ENCODE data around the gene ASPM. TPM values are rescaled to one million over a fixed set of nuclear protein-coding genes. Genes with fewer than 3 reads are reported as not detected.

ASPM gene, protein sequence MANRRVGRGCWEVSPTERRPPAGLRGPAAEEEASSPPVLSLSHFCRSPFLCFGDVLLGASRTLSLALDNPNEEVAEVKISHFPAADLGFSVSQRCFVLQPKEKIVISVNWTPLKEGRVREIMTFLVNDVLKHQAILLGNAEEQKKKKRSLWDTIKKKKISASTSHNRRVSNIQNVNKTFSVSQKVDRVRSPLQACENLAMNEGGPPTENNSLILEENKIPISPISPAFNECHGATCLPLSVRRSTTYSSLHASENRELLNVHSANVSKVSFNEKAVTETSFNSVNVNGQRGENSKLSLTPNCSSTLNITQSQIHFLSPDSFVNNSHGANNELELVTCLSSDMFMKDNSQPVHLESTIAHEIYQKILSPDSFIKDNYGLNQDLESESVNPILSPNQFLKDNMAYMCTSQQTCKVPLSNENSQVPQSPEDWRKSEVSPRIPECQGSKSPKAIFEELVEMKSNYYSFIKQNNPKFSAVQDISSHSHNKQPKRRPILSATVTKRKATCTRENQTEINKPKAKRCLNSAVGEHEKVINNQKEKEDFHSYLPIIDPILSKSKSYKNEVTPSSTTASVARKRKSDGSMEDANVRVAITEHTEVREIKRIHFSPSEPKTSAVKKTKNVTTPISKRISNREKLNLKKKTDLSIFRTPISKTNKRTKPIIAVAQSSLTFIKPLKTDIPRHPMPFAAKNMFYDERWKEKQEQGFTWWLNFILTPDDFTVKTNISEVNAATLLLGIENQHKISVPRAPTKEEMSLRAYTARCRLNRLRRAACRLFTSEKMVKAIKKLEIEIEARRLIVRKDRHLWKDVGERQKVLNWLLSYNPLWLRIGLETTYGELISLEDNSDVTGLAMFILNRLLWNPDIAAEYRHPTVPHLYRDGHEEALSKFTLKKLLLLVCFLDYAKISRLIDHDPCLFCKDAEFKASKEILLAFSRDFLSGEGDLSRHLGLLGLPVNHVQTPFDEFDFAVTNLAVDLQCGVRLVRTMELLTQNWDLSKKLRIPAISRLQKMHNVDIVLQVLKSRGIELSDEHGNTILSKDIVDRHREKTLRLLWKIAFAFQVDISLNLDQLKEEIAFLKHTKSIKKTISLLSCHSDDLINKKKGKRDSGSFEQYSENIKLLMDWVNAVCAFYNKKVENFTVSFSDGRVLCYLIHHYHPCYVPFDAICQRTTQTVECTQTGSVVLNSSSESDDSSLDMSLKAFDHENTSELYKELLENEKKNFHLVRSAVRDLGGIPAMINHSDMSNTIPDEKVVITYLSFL (N-terminal part only)
- 0.21 and 0.34 TPM in 2 replicates for total RNA-seq

GRCh38 chr1:197146101-197147095 is at the start of gene ASPM:
ASPM (minus strand) TSS chr1:197146669; CDS start chr1:197146437, 232 bp downstream.

DNA sequence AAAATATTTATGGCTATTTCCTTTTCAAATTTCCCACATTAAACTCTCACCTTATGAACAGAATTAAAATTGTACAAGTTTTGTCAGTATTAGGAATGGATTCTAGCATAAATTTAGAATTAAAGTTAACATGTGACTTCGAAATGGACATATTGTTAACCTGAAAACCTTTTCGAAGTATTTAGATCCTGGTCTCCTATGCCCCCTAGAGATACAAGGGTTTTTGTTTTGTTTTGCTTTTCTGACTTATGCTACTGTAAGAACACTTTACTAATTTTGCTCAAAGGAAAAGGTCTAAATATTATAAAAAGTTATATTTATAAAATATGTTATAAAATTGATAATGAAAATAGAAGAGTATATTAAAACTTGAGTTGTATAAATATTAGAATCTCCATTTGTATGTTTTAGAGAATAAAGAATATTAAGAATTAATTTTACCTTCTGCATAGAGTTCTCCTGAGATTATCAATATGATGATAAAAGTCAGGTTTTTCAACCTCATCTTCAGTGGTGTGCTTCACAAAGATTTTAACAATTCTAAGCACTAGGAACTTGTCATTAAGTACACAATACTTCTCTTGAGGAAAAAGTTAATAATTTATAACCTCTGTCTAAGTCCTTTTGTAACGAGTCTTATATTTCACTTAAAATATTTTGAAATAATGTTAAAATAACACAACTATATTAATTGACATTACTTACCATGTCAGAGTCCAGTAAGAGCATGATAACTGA is 79.6 kb downstream of the ASPM start, which contains the start of gene F13B:
F13B (minus strand) TSS at position 542 of the 738 bp plus-strand sequence; CDS start at position 505, 37 bp downstream.

Other genes starting within 250 kb of the ASPM start
- gene CFHR2, start 202.9 kb downstream of the ASPM start, total RNA-seq, result not detected in 2 replicates
- gene CFHR5, start 169.1 kb downstream of the ASPM start, total RNA-seq, result not detected in 2 replicates
- not detected in 2 replicates for gene F13B, start 79.4 kb downstream of the ASPM start, total RNA-seq
- 22.1 and 25.6 TPM in 2 replicates for gene ZBTB41, start 54.6 kb upstream of the ASPM start, total RNA-seq
- gene CRB1, start 121.6 kb upstream of the ASPM start, total RNA-seq, result 0.07 and 0.34 TPM in 2 replicates